ENCODE results near the gene HIPK2.

- TF ChIP-seq CTCF (IDR thresholded peaks at IDR 0.05), result no peak
- no peak for TF ChIP-seq POLR2A (IDR thresholded peaks at IDR 0.05)
Observed at GRCh38 chr7:139783647-139784385, 6.0 kb upstream of the HIPK2 start.
